HG03520 (cell line): Measurements from ENCODE around the gene PARP12.

Source experiments
- ATAC-seq: cut with Tn5 transposase; IDR thresholded peaks from one replicate; pipeline ENCODE4 v1.9.1; 2021; ENCODE audit warnings: mild to moderate bottlenecking, moderate library complexity; ENCODE audit not compliant: unreplicated experiment

The PARP12 gene

DNA sequence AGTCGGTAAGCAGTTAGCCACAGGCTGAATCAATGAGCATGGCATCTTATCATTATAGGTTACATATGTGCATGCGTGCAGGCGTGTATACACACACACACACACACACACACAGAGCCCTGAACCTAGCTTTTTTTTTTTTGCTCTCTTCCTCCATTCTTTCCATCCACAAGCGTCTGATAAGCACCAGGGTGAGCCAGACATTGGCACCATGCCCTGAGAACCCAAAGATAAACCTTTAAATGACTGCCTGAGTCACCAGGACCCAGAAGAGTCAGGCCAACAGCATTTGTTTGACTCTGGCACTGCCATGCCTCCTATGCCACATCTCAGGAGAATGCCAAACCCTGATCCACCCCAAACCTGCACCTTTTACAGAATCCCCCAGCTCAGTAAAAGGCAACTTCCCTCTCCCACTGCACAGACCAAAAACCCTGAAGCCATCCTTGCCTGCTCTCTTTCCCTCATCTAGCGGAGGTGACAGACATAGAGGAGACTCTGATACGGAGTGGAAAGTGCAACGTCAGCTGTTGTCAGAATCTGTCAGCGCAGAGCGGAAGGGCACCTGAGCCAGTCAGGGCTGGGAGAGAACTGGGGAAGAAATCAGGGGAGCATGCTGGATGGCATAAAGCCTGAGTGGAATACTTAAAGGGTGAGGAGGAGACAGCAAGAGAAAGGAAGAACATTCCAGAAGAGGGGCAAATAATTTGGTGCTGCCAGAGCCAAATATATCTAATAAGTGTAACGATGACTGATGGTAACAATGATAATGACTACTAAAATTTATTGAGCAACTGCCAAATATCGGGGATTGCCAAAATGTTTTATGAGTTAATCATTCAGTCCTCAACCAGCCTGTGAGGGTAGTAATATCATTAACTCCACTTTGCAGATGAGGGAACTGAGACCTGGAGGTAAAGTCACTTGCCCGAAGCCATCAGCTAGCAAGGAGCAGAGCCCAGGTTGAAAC is 3.2 kb downstream of the PARP12 start:
- no peak for ATAC-seq

DNA sequence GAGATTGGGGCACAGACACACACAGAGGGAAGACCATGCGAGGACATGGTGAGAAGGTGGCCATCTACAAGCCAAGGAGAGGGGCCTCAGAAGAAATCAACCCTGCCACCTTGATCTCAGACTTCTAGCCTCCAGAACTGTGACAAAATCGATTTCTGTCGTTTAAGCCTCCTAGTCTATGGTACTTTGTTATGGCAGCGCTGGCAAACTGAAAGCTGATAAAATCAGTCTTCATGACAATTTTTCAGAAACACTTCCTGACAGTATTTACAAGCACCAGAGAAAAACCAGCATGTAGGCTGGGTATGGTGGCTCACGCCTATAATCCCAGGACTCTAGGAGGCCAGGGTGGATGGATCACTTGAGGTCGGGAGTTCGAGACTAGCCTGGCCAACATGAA is 4.2 kb downstream of the PARP12 start:
- no peak for ATAC-seq

DNA sequence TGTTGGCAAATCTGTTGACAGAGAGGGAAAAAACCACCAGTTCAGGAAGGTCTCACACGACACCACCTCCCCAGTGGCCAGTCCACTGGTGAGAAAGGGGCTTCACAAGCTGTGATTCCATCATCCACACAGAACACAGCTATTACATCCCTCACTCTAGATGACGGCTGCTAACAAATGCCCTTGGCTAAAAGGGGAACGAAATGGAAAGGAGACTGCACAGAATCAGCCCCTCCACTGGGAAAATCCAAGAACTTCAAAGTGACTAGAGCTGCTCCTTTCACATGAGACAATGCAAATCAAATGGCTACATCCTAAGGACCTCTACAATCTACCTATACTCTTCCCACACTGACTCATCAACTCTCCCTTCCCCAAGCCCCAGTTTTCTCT is 5.6 kb downstream of the PARP12 start:
- no peak for ATAC-seq

DNA sequence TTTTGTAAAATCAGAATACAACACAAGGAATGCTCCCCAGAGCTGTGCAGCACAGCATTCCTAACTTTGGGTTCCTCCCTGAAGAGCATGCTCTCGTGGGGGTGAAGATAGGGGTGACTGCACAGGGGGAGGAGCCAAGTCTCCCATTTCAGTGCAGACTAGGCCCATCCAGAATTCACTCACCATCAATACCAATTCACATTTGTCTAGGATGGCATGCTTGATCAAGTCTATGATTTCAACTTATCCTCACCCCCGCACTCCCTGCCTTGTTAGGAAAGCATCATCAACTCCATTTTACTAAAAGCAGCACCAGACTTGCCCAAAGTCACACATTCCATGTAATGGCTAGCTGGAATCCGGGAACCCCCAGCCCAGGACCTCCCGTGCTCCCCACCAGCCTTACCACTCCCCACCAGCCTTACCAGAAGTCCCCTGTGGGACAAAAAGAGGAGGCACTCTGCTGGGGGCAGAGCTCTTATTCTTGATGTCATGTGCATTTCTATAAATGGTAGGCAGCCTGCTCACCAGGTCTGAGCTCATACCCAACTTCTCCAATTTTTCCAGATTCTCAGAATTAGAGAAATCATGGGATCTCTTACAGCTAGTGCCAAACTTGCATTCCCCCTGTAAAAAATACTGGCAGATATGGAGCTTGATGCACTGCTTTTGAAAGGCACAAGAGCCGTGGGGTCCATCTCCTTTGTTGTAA is 6.2 kb downstream of the PARP12 start:
- no peak for ATAC-seq

- ATAC-seq = no peak
These were observed 6.9 kb downstream of the PARP12 start for GRCh38 chr7:140055833-140056232.

GRCh38 chr7:140054751-140055150 is 8.0 kb downstream of the PARP12 start:
- ATAC-seq = no peak

- peak; percentile 80 for ATAC-seq
These were observed 8.8 kb downstream of the PARP12 start for GRCh38 chr7:140053812-140054539.

DNA sequence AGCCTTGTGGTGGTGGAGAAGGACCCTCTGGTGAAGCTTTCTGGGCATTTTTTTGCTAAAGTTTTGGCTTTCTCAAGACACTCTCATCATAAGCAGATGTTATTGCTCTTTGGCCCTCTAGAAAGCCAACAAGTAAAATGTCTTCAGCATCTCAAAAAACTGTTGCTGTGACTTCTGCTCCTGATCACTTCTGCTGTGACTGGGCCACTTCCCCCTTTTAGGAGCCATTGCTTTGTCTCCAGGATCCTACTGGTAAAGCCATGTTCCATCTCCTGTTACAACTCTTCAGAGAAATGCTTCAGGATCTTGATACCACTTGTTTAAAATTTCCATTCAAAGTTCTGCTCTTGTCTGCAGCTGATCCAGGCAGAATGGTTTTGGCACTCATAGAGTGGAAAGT is 10.9 kb downstream of the PARP12 start:
- ATAC-seq = no peak

- no peak for ATAC-seq
These were observed 12.7 kb downstream of the PARP12 start for GRCh38 chr7:140050100-140050499.

- ATAC-seq = no peak
These were observed 13.3 kb downstream of the PARP12 start for GRCh38 chr7:140049339-140050024.

DNA sequence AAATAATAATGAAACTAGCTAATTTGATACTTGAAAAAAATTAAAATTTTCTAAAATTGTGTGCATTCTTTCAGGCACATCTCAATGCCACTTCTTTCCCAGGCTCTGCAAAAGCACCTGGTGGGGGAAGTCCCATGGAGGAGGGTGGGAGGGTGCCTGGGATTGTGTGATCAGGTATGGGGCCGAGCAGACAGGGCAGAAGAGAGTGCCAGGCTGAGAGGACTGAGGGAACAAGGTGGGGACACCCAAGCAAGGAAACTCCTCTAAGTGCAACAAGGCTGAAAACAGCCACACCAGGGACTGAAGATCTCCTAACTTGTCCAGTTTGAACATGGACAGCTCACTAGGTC is 13.8 kb downstream of the PARP12 start:
- no peak for ATAC-seq

GRCh38 chr7:140048138-140048537 is 14.6 kb downstream of the PARP12 start:
- no peak for ATAC-seq

DNA sequence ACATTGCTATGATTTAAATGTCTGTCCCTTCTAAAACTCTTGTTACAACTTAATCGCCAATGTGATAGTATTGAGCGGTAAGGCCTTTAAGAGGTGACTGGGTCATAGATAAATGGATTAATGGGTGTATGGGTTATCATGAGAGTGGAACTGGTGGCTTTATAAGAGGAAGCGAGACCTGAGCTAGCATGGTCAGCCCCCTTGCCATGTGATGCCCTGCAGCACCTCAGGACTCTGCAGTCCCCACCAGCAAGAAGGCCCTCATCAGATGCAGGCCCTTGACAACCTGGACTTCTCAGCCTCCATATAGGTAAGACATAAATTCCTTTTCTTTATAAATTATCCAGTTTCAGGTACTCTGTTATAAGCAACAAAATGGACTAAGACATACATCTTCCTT is 15.6 kb downstream of the PARP12 start:
- no peak for ATAC-seq

DNA sequence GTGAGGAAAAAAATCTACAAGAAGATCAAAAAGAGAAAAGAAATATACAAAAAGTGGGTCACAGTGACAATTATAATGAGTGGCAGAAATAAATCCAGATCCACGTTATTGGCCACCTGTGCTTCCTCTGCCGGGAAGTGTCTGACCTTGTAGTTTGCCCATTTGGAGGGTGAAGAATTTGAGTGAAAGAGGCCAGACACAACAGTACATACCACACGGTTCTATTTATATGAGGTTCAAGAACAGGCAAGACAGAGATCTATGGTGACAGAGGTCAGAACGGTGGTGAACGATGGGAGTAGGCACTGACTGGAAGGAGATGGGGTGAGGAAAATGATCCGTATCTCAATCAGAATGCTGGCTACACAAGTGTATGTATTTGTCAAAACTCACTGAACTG is 17.1 kb downstream of the PARP12 start:
- no peak for ATAC-seq

GRCh38 chr7:140044251-140044650 is 18.5 kb downstream of the PARP12 start:
- ATAC-seq = no peak

- ATAC-seq = no peak
These were observed 20.4 kb downstream of the PARP12 start for GRCh38 chr7:140042386-140042670.

DNA sequence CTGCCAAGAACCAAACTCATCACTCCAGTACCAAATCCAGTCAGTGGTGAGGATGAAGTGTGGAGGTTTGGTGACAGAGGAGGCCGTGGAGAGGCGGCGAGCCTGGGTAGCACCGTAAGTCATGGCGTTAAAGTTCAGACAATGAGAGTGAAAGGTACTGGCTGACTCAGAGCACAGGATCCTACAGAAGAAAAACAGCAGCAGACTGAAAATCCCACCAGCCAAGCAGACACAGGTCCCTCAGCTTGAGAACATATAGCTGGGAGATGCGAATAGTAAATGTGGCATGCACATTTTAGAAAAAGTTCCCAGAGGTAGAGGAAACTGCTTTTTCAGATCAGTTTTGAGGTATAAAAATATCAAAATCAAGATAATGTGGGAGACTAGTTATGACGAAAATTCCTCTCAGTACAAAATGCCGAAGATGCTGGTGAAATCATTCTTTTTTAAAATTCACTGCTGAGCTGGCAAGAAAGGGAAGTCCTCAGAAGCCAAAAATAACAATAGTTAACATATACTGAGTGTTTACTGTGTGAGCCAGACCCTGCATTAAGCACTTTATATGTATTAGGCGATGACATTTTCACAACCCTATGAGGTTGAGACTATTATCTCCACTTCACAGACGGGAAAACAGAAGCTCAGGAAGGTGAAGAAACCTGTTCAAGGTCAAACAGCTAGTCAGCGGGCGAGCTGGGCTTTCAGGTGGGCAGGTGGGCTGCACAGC is 20.9 kb downstream of the PARP12 start:
- no peak for ATAC-seq

- no peak for ATAC-seq
These were observed 22.9 kb downstream of the PARP12 start for GRCh38 chr7:140039896-140040295.

- no peak for ATAC-seq
These were observed 23.7 kb downstream of the PARP12 start for GRCh38 chr7:140039066-140039465.

DNA sequence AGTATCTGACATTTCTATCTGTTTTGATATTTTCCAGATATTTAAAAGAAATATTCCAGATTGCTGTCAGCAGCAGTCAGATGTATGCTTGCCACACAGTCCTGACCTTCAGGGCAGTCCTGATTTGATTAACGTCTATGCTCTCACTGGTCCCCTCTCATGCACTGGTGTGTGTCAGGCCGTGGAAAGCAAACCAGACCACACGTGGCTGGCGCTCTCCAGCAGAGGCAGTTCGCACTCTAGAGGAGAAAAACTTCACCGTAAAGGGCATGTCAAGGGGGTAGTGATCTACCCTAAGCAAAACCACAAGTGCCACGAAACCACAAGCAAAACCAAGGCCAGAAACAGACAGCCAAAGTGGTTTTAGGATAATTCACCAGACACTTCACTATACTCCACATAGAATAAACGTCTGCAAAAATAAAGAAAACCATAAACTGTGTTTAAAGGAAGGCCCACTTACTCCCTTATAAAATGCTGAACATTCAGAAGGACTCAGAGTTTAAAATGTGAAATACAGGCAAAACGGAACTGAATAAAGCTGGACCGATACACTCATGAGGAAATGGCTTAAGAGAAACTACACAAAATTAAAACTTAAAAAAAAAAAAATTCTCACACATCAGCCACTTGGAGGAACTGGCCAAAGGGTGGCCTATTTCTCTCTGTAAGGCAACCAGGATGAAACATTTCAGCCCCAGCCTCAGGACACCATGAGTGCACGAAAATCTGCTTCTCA is 26.4 kb downstream of the PARP12 start:
- no peak for ATAC-seq
